ENCODE data around the gene PDIA5. TPM values are rescaled to one million over a fixed set of nuclear protein-coding genes. Genes with fewer than 3 reads are reported as not detected.

PDIA5 gene
- total RNA-seq, 1 donor from 2014 or later = 14.2 TPM

DNA sequence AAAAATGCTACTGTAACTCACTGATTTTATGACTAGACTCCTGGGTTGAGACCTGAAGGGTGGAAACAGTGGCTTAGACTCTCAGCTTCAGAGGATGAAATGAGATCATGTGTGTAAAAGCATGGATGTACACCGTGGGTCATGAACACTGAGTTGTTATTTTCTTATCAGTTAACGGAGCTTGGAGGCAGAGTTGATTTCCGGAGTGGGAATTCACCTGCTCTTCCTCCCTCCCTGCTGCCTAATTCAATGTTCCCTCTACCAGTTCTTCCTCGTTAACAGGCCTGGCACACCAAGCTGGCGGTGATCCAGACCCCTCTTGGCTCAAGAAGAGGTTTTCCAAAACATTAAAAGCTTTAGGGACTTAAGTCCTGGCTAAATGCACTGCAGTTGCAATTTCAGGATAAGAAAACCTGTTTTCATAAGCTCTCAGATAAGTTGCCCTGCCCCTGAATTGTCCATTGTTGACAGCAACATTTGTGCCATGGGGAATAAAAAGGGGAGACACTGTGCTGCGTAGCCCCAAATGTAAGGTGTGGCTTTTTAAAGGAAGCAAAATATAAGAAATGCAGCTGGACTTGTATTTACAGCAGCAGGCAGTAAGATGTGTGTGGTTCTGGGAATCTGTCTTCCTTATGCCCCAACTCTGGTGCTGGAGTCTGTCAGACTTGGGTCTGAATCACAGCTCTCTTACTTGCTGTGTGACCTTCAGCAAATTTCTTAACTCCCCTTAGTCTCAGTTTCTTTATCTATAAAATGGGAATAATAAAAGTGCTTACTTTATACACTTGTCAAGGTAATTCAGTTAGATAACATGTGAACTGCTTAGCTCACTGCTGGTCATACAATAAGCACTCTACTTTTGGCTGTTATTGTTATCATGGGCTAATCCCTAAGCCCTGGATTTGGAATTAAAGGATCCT is 9.9 kb downstream of the PDIA5 start:
- TF ChIP-seq, protein P1, sequence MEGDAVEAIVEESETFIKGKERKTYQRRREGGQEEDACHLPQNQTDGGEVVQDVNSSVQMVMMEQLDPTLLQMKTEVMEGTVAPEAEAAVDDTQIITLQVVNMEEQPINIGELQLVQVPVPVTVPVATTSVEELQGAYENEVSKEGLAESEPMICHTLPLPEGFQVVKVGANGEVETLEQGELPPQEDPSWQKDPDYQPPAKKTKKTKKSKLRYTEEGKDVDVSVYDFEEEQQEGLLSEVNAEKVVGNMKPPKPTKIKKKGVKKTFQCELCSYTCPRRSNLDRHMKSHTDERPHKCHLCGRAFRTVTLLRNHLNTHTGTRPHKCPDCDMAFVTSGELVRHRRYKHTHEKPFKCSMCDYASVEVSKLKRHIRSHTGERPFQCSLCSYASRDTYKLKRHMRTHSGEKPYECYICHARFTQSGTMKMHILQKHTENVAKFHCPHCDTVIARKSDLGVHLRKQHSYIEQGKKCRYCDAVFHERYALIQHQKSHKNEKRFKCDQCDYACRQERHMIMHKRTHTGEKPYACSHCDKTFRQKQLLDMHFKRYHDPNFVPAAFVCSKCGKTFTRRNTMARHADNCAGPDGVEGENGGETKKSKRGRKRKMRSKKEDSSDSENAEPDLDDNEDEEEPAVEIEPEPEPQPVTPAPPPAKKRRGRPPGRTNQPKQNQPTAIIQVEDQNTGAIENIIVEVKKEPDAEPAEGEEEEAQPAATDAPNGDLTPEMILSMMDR (conservative IDR thresholded peaks at IDR 0.05) = no peak
- H3K4me1 Mint-ChIP-seq = peaks cover 11% of the 10 kb centered on the region
- no peaks in the 10 kb centered on the region for H3K9me3 Mint-ChIP-seq
- no peak overlapping the region for H3K27ac Mint-ChIP-seq (ENCODE audit: unreplicated experiment)
- no peaks in the 10 kb centered on the region for H3K27me3 Mint-ChIP-seq (ENCODE audit: low read depth)
- DNase-seq (ENCODE audit: low read depth, low spot score) = no peak
- H3K4me3 Mint-ChIP-seq = no peak overlapping the region
- H3K36me3 Mint-ChIP-seq (ENCODE audit: low read depth) = no peaks in the 10 kb centered on the region

DNA sequence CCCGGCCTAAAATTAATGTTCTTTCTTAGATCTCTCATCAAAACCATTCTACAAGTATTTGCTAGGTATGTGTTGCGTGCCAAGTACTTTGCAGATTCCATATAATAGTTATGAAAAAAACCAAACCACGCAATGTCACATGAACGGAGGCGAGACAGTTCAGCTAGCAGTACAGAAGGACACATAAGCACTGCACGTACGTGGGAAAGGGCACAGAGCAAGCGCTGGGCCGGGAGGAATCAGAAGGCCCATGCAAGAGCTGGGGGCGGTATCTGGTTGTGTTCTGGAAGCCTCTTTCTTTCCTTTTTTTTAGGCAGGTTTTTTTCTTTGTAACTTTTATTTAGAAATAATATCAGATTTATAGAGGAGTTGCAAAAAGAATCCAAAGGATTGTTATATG is 11.3 kb downstream of the PDIA5 start:
- no peak for DNase-seq (ENCODE audit: low read depth, low spot score)
- Mint-ChIP-seq H3K4me3 (no peak overlapping the region), H3K4me1 (peaks cover 22% of the 10 kb centered on the region), H3K36me3 (ENCODE audit: low read depth) (no peaks in the 10 kb centered on the region), H3K27ac (ENCODE audit: unreplicated experiment) (no peak overlapping the region), H3K9me3 (no peaks in the 10 kb centered on the region), H3K27me3 (ENCODE audit: low read depth) (no peaks in the 10 kb centered on the region)
- TF ChIP-seq, protein P1 (conservative IDR thresholded peaks at IDR 0.05) = no peak

DNA sequence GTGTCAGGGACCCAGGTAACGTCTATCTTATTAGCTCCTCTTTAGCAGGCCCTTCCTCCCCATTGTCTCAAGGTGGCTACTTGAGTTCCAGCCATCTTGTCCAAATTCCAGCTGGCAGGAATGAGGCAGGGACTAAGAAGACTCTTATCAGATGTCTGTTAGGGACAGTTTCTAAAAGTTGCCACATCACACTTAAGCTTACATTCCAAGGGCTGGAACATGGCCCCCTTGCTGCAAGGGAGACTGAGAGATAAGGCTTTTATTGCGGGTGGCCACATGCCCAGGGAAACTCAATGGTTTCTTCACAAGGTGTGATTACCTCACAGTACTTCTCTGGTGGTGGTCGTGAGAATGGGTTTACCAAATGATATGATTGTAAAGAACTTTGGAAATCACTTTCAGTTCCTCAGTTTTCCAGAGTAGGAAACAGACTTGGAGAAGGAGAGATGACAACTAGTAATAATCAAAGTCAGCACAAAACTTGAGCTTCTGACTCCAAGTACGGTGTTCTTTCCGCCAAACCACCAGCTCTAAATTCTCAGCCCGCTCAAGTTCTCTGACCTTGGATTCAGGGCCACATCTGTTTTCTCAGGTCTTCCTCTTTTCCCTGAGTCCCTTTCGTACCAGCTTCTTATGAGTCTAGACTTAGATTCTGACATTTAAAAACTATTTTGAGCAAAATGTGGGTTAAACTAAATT is 14.2 kb downstream of the PDIA5 start:
- Mint-ChIP-seq H3K4me3 (no peak overlapping the region), H3K27me3 (ENCODE audit: low read depth) (no peaks in the 10 kb centered on the region), H3K36me3 (ENCODE audit: low read depth) (no peaks in the 10 kb centered on the region), H3K9me3 (no peaks in the 10 kb centered on the region), H3K4me1 (peaks cover 44% of the 10 kb centered on the region), H3K27ac (ENCODE audit: unreplicated experiment) (no peak overlapping the region)
- TF ChIP-seq, protein P1 (conservative IDR thresholded peaks at IDR 0.05) = no peak
- no peak for DNase-seq (ENCODE audit: low read depth, low spot score)

DNA sequence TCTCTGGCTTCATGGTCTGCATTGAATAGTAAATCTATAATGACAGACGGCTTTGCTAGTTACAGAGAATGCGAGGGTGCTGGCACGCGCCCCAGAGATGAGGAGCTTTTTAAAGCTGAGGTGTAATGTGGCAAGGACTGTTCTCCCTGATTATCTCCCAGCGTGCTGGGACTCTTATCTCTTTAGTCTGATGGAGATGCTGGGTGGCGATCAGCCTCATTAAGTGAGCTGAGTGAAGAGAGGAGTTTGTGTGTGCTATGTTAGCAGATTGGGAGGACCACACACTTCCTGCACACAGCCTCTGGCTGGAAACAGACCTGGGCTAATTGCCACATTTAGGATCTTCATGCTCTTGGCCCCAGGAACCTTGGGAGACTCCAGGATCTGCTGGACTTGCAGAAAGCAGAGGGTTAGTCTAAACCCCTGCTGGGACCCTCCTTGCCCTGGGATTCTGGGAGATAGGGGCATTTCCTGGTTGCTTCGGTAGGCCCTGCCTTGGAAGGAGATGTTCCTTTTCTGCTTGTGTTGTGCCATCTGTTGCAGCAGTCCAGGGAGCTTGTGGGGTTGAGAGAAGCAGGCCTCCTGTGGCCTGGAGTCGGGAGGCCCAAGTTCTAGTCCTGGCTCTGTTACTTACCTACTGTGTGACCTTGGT is 15.0 kb downstream of the PDIA5 start:
- TF ChIP-seq, protein P1 (conservative IDR thresholded peaks at IDR 0.05) = no peak

DNA sequence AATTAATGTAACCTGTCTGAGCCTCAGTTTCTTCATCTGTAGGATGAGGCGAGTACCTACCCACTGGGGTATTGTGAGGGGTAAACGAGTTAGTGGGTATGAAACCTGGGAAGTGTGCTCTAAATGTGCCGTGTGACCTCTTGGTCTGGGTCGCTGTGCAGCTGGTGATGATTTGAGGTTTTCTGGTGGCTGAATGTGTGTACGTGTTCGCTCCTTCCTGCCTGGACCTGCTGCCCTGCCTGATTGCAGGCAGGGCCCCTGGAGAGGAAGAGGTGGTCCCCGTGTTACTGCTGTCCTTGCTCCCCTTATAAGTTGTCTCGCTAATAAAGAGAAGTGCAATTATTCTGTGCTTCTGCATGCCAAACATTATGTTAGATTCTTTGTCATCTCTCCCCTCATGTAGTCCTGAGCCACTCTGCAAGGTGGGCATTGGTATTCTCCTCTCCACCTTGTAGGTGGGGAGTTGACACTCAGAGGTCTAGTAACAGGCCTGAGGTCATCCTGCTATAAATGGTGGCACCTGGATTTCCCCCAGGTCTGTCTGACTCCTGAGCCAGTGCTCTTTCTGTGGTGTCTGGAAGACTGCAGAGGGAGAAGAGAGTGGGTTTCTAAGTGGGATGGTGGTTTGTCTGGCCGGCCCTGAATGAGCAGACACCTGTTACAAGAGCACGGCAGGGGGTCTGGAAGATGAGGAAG is 15.7 kb downstream of the PDIA5 start:
- no peak overlapping the region for H3K4me3 Mint-ChIP-seq
- peaks cover 56% of the 10 kb centered on the region for H3K4me1 Mint-ChIP-seq
- no peaks in the 10 kb centered on the region for H3K27me3 Mint-ChIP-seq (ENCODE audit: low read depth)

More for the DNA sequence above, 15.0 kb downstream of the PDIA5 start:
- Mint-ChIP-seq H3K36me3 (ENCODE audit: low read depth) (no peaks in the 10 kb centered on the region), H3K4me1 (peaks cover 51% of the 10 kb centered on the region), H3K9me3 (no peaks in the 10 kb centered on the region), H3K27me3 (ENCODE audit: low read depth) (no peaks in the 10 kb centered on the region), H3K4me3 (no peak overlapping the region), H3K27ac (ENCODE audit: unreplicated experiment) (no peak overlapping the region)
- no peak for DNase-seq (ENCODE audit: low read depth, low spot score)

More for the DNA sequence above, 15.7 kb downstream of the PDIA5 start:
- TF ChIP-seq, protein P1 (conservative IDR thresholded peaks at IDR 0.05) = no peak
- Mint-ChIP-seq H3K9me3 (no peaks in the 10 kb centered on the region), H3K36me3 (ENCODE audit: low read depth) (no peaks in the 10 kb centered on the region), H3K27ac (ENCODE audit: unreplicated experiment) (peak overlapping the region; percentile 88)
- DNase-seq (ENCODE audit: low read depth, low spot score) = no peak

Measured in neural crest cell (in vitro differentiated cells).